ENCODE data around the gene CCDC15. TPM values are rescaled to one million over a fixed set of nuclear protein-coding genes. Genes with fewer than 3 reads are reported as not detected.
A peak's percentile ranks its signal among the peaks of the same experiment; 100 is the strongest.
"Not testable (repeated sequence)": the region's sequence is repeated elsewhere in the genome, so short reads cannot be mapped to it uniquely, and the experiment has no call there.

Gene CCDC15
- total RNA-seq, 1 donor, result 9.8 TPM

- TF ChIP-seq CTCF (IDR thresholded peaks at IDR 0.05; ENCODE audit: insufficient read depth, low read length), result no peak
- no peak overlapping the region for H3K4me3 ChIP-seq (ENCODE audit: low read depth, low read length)
- no peak for DNase-seq (ENCODE audit: low read depth)
These were observed 3.2 kb upstream of the CCDC15 start for GRCh38 chr11:124950601-124951330.

- no peak overlapping the region for H3K4me3 ChIP-seq (ENCODE audit: low read depth, low read length)
- DNase-seq (ENCODE audit: low read depth), result no peak
- TF ChIP-seq CTCF (IDR thresholded peaks at IDR 0.05; ENCODE audit: insufficient read depth, low read length), result no peak
These were observed 2.7 kb upstream of the CCDC15 start for GRCh38 chr11:124951341-124951740.

DNA sequence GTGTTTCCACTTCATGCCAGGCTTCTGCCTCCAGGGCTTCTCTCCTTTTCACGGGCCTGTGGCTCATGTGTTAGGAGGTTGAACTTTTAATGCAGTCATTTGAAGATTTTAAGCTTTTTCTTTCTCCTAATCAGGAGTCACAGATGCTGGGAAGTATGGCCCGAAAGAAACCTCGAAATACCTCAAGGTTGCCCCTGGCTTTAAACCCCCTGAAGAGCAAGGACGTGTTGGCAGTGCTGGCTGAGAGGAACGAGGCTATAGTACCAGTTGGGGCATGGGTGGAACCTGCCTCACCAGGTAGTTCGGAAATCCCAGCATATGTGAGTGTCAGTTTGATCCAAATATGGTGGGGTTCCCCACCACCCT, 571 bp downstream of the CCDC15 start:
- no peak for TF ChIP-seq CTCF (IDR thresholded peaks at IDR 0.05; ENCODE audit: insufficient read depth, low read length)
- no peak for DNase-seq (ENCODE audit: low read depth)
- peak overlapping the region; percentile 72 for H3K4me3 ChIP-seq (ENCODE audit: low read depth, low read length)

- TF ChIP-seq CTCF (IDR thresholded peaks at IDR 0.05; ENCODE audit: insufficient read depth, low read length), result no peak
- H3K4me3 ChIP-seq (ENCODE audit: low read depth, low read length), result peak overlapping the region; percentile 72
- no peak for DNase-seq (ENCODE audit: low read depth)
These were observed 1.0 kb downstream of the CCDC15 start for GRCh38 chr11:124955035-124955434.

- peak; percentile 76 for TF ChIP-seq CTCF (IDR thresholded peaks at IDR 0.05; ENCODE audit: insufficient read depth, low read length)
- no peak overlapping the region for H3K4me3 ChIP-seq (ENCODE audit: low read depth, low read length)
- DNase-seq (ENCODE audit: low read depth), result peak; percentile 91
These were observed 8.1 kb downstream of the CCDC15 start for GRCh38 chr11:124961972-124962609.

DNA sequence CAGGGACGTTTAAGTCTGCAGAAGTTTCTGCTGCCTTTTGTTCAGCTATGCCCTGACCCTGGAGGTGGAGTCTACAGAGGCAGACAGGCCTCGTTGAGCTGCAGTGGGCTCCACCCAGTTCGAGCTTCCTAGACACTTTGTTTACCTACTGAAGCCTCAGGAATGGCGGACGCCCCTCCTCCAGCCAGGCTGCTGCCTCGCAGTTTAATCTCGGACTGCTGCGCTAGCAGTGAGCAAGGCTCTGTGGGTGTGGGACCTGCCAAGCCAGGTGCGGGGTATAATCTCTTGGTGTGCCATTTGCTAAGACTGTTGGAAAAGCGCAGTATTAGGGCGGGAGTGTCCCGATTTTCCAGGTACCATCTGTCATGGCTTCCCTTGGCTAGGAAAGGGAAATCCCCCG, 14.2 kb downstream of the CCDC15 start:
- not testable (repeated sequence) for DNase-seq (ENCODE audit: low read depth); H3K4me3 ChIP-seq (ENCODE audit: low read depth, low read length)

GRCh38 chr11:124970925-124971324, 16.9 kb downstream of the CCDC15 start:
- TF ChIP-seq CTCF (IDR thresholded peaks at IDR 0.05; ENCODE audit: insufficient read depth, low read length), result no peak
- no peak overlapping the region for H3K4me3 ChIP-seq (ENCODE audit: low read depth, low read length)
- peak; percentile 39 for DNase-seq (ENCODE audit: low read depth)

Data from fibroblast of the aortic adventitia (primary cell).